Measurements from ENCODE around the gene ZKSCAN1. TPM values are rescaled to one million over a fixed set of nuclear protein-coding genes. Genes with fewer than 3 reads are reported as not detected.
A peak's percentile ranks its signal among the peaks of the same experiment; 100 is the strongest.
"Not testable (repeated sequence)": the region's sequence is repeated elsewhere in the genome, so short reads cannot be mapped to it uniquely, and the experiment has no call there.

Gene ZKSCAN1
- 100 to 1,000 TPM in 2 of 6 experiments, 10 to 100 TPM in 4; 24.5 to 147 (median 80.1) TPM for total RNA-seq
- long read RNA-seq, partial matches to known transcripts, result 2 of 8 reads
- long read RNA-seq, other reads (novel, unspliced or antisense), result 4 of 8 reads

DNA sequence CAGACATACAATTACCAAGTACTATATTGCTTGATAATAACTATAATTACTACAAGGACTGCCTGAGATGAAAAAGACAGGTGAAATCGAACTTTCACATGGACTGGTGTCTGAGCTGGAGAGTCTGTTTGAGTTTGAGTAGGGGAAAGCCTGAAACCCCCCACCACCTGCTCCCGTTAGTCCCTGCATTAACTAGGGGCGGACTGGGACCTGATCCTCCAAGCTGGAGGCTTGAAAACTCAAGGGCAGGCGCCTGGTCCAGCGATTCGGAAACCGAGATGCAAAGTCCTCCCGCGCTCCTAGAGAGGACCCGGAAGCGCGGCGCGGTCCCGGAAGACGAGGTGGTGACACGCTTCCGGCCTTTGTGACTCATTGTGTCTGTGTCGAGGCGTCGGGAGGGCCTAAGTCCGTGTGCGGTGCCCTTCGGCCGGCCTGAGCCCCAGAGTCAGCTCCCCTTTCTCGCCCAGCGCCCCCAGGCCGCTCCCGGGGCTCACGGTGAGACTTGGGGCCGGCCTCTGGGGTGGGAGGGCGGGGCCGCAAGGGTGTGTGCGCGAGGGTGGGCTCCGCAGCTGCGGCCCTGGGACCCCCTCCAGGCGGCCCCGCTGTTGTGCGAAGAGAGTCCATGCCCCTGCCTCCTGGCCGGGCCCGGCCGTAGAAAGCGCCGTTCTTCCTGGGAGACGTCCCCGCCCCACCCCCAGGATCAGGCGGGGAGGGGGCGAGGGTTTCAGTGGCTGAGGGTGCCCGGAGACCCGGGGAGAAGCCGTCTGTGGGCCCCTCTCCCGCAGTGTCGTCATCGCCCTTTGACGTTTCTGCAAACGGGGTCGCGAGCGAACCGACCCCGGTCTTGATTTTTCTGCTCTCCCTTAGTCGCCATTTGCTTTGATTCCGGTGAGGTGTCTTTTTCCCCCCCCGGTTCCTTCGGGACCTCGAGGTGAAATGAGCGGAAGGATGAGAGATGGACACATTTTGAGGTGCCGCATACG lies at the start of gene ZKSCAN1:
TSS of gene ZKSCAN1 (plus strand) at position 365 of the 983 bp plus-strand sequence. CDS start 7,911 bp downstream, outside the sequence.
- H3K4me3 ChIP-seq, result peak within 1 kb of the TSS; percentile 96 to 99 (median 98)
- peak; percentile 74 to 86 (median 84) for ATAC-seq
- H3K27me3 ChIP-seq, result no peaks in the 10 kb centered on the region
- peak; percentile 90 to 92 (median 91) for DNase-seq
- TF ChIP-seq, protein P1, sequence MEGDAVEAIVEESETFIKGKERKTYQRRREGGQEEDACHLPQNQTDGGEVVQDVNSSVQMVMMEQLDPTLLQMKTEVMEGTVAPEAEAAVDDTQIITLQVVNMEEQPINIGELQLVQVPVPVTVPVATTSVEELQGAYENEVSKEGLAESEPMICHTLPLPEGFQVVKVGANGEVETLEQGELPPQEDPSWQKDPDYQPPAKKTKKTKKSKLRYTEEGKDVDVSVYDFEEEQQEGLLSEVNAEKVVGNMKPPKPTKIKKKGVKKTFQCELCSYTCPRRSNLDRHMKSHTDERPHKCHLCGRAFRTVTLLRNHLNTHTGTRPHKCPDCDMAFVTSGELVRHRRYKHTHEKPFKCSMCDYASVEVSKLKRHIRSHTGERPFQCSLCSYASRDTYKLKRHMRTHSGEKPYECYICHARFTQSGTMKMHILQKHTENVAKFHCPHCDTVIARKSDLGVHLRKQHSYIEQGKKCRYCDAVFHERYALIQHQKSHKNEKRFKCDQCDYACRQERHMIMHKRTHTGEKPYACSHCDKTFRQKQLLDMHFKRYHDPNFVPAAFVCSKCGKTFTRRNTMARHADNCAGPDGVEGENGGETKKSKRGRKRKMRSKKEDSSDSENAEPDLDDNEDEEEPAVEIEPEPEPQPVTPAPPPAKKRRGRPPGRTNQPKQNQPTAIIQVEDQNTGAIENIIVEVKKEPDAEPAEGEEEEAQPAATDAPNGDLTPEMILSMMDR (IDR thresholded peaks at IDR 0.05), result no peak
- TF ChIP-seq POLR2A (IDR thresholded peaks at IDR 0.05), result peak; percentile 81
- H3K9me3 ChIP-seq, result no peaks in the 10 kb centered on the region
- intact Hi-C loops (cut with DNase I), result no loop called here
- peaks cover 0 to 2% (median 0%) of the 10 kb centered on the region in 4 donors for H3K36me3 ChIP-seq
- 3% methylated on average over 31 of the region's 70 CpGs for WGBS (ENCODE audit: insufficient coverage, low coverage, low lambda C conversion rate, missing lambda C conversion rate)
- H3K27ac ChIP-seq, result peak within 1 kb of the TSS; percentile 99 to 100 (median 100)
- peaks cover 0 to 63% (median 27%) of the 10 kb centered on the region in 4 donors for H3K4me1 ChIP-seq

DNA sequence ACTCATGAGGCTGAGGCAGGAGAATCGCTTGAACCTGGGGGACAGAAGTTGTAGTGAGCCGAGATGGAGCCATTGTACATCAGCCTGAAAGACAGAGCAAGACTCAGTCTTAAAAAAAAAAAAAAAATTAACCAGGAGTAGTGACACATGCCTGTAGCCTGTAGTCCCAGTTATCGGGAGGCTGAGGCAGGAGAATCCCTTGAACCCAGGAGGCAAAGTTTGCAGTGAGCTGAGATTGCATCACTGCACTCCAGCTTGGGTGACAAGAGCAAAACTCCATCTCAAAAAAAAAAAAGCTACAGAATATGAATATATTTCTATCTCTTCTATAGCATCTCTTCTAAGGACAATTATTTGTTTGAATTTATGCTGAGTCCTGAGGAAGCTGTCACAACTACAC lies 46.1 kb upstream of the ZKSCAN1 start:
- 73% methylated on average over 3 of the region's 3 CpGs for WGBS (ENCODE audit: insufficient coverage, low coverage, low lambda C conversion rate, missing lambda C conversion rate)
- ATAC-seq, result peak in 1 of 4 donors; percentile 4
- H3K9me3 ChIP-seq, result no peaks in the 10 kb centered on the region
- no peak for DNase-seq
- H3K4me3 ChIP-seq, result no peak overlapping the region
- TF ChIP-seq POLR2A (IDR thresholded peaks at IDR 0.05), result no peak
- TF ChIP-seq, protein P1 (IDR thresholded peaks at IDR 0.05), result no peak
- H3K36me3 ChIP-seq, result peaks cover 0 to 57% (median 19%) of the 10 kb centered on the region in 4 donors
- H3K27ac ChIP-seq, result peak overlapping the region in 1 of 3 donors; percentile 39
- intact Hi-C loops (cut with DNase I), result no loop called here
- peaks cover 0 to 47% (median 13%) of the 10 kb centered on the region in 4 donors for H3K4me1 ChIP-seq
- no peaks in the 10 kb centered on the region for H3K27me3 ChIP-seq

DNA sequence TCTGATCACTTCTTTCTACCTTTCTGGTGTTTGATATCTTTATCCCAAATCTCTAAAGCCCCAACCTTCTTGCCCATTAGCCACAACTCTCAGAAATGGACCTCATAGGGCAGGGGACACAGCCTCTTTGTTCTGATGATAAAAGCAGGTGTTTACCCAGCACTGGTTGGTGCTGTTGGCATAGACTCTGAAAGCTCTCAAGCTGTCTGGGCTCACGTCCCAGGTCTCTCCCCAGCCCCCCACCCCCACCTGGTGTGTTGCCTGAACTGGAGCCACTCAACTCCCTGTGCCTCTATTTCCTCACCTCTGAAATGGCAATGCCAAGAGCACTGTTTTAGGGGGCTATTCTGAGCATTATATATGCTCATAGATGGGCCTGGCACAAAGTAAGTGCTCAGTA lies 45.6 kb upstream of the ZKSCAN1 start:
- ATAC-seq, result peak; percentile 75 to 78 (median 76)
- not testable (repeated sequence) for H3K9me3 ChIP-seq
- peak overlapping the region in 1 of 3 donors; percentile 49 for H3K27ac ChIP-seq

DNA sequence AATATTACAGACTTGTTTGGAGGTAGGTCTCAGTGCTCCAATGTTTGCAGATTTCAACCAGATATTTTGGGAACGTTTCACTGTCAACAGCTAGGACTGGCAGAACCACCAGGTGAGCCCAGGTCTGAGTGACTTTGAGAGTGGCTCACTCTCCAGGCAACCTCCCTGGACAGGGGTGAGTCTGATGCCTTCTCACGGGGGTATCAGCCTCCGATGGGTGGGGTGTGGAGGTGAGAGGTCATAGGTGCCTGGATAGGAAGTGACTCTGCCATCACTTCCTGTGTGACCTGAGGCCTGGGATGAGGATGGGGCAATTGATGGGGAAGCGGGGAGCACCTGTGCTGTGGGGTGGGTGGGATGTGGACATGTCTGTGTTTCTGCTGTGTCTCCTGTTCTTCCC lies 44.2 kb upstream of the ZKSCAN1 start:
- no peak overlapping the region for H3K4me3 ChIP-seq
- peak overlapping the region in 1 of 3 donors; percentile 89 for H3K27ac ChIP-seq
- H3K27me3 ChIP-seq, result no peaks in the 10 kb centered on the region
- peaks cover 0 to 52% (median 17%) of the 10 kb centered on the region in 4 donors for H3K36me3 ChIP-seq
- ATAC-seq, result peak; percentile 4 to 32 (median 19)
- peaks cover 0 to 47% (median 14%) of the 10 kb centered on the region in 4 donors for H3K4me1 ChIP-seq
- no CpG with 5 or more reads among the region's 4 CpGs for WGBS (ENCODE audit: insufficient coverage, low coverage, low lambda C conversion rate, missing lambda C conversion rate)
- intact Hi-C loops (cut with DNase I), result no loop called here
- TF ChIP-seq POLR2A (IDR thresholded peaks at IDR 0.05), result no peak
- TF ChIP-seq, protein P1 (IDR thresholded peaks at IDR 0.05), result no peak
- no peaks in the 10 kb centered on the region for H3K9me3 ChIP-seq
- DNase-seq, result peak in 1 of 3 donors; percentile 61

More for the DNA sequence above, 45.6 kb upstream of the ZKSCAN1 start:
- H3K4me3 ChIP-seq; H3K27me3 ChIP-seq; intact Hi-C loops (cut with DNase I): not testable (repeated sequence)
- peak in 2 of 3 donors; percentile 73 to 78 for DNase-seq
- Histone ChIP-seq H3K36me3 (peaks cover 0 to 57% (median 19%) of the 10 kb centered on the region in 4 donors), H3K4me1 (peaks cover 0 to 47% (median 13%) of the 10 kb centered on the region in 4 donors)
- WGBS (ENCODE audit: insufficient coverage, low coverage, low lambda C conversion rate, missing lambda C conversion rate), result 20% methylated on average over 1 of the region's 1 CpG

Measured in right lobe of liver (tissue), 6 donors.